Stimulated activated CD4-positive, alpha-beta T cell treated with anti-CD3 and anti-CD28 coated beads, Interleukin-1b, Interleukin-23, amount 100 ng/mL, for 48 hours (primary cell): ENCODE data around the gene RBKS.
"Not testable (repeated sequence)": the region's sequence is repeated elsewhere in the genome, so short reads cannot be mapped to it uniquely, and the experiment has no call there.

Experiments used
- DNase-seq: peaks from one replicate; pipeline ENCODE4 v3.0.0-alpha.2; 2020

Gene RBKS

DNA sequence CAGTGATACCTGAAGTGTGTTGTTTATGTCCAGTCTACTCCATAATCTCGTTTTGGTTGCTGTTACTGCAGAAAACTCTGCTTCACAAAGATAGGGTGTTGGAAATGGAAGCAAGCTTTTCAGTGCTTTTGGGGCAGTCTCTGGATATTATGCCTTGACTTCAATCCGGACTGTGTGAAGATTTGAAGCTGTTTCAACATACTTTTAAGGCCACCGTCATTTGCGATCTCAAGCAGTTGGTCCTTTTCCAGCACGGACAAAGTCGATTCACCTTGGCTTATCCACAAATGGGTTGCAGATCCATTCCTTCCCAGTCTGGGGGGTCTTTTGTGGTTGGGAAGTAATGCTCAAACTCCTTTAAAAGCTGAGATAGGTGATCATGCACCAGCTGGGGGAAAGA lies 20.4 kb downstream of the RBKS start:
- DNase-seq, result no peak

DNA sequence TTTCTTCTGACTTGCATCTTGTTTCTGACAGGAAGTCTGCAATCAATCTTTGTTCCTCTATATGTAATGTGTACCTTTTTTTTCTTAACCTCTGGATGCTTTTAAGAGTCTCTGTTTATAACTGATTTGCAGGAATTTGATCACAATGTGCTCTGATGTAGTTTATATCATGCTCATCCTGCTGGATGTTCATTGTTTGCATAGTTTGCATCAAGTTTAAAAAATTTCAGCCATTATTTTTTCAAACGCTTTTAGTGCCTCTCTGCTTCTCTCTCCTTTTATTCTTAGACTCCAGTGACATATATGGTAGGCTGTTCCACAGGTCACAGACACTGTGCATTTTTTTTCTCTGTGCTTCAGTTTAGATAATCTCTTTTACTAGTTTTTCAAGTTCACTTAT lies 23.9 kb downstream of the RBKS start:
- no peak for DNase-seq

DNA sequence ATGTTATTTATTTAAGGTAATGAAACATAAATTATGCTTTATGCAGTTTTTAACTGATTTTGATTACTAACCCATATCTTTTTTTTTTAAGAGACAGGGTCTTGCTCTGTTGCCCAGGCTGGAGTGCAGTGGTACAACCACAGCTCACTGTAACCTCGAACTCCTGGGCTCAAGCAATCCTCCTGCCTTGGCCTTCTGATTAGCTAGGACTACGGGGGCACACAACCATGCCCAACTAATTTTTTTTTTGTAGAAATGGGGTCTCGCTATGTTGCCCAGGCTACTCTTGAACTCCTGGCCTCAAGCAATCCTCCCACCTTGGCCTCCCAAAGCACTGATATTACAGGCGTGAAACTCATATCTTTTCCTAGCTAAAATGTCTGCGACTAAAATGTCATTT lies 26.2 kb downstream of the RBKS start:
- DNase-seq, result not testable (repeated sequence)

GRCh38 chr2:27863146-27863545 lies 27.0 kb downstream of the RBKS start:
- no peak for DNase-seq

- no peak for DNase-seq
These were observed 30.1 kb downstream of the RBKS start for GRCh38 chr2:27860111-27860510.

DNA sequence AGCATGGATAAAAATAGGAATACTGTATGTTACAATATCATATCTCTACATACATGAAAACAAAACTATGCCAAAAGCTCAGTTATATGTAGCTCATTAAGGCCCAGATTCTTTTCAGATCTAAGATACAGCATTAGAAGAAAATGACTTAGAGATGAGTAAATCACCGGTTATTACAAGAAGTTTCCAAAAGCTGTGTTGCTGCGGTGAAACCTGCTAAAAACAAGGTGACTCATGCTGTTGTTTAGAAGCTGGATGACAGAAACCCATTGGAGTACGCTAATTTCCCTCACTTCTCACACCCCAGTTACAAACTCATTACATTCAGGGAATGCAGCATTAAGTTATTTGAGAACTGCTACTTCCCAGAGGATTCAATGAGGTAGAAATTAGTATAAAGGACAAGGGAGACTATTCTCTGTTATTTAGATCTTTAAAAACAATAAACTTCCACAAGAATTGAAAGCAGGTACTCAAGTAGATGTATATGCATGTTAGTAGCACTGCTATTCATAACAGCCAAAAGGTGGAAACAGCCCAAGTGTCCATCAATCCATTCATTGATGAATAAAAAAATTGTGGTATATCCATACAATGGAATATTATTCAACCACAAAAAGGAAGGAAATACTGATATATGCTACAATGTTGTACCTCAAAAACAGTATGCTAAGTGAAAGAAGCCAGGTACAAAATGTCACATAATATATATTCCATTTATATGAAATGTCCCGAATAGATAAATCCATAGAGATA lies 32.6 kb downstream of the RBKS start:
- peak; percentile 34 for DNase-seq

DNA sequence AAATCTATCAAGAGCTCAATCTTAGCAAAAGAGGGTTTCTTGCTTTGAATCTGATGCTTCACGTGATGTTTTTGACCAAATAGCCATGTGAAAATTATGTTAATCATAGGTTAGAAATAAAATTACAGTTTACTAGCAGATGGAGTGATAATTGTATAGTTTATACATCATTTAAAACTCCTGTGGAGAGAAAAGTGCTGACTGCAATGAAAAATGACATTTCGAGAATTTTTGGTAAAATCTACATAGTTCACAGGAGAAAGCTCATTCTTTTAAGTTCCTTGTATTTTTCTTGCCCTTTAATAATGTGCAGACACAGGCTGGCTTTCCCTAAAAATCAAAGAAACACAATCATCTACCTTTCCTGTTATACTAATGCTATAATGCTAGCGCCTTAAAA lies 33.2 kb downstream of the RBKS start:
- no peak for DNase-seq

DNA sequence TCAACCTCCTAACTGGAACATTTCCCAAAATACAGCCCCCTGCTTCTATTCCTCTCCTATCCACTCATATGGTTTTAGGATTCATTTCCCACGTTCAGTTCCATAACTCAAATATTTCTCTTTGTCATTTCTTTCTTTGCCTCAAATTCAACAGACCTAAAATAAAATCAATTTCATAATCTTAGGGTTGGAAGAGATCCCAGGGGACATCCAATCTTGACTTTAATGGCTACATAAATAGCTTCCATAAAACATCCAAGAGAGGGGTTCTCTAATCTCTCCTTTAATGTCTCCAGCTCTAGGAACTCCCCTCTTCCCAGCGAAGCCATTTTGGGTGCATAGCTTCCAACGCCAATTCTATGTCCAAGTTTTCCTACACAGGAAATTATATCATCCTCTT lies 33.8 kb downstream of the RBKS start:
- DNase-seq, result no peak

DNA sequence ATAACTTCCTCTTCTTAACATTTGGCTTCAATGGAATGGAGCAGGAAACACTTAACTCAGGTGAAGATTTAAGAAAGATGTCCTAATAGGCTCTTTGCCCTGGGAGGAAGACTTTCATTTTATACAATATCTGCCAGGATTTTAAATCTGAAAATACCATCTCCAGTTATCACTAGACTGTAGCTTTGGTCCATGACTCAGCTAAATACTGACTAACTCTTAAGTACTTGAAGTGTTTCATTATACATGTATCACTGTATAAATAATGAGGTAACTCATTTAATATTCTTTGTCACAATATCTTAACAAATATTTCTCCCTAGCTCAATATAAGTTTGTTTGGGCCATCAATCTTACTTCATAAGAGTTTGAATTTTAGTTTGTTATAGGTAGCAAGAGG lies 34.7 kb downstream of the RBKS start:
- DNase-seq, result no peak

DNA sequence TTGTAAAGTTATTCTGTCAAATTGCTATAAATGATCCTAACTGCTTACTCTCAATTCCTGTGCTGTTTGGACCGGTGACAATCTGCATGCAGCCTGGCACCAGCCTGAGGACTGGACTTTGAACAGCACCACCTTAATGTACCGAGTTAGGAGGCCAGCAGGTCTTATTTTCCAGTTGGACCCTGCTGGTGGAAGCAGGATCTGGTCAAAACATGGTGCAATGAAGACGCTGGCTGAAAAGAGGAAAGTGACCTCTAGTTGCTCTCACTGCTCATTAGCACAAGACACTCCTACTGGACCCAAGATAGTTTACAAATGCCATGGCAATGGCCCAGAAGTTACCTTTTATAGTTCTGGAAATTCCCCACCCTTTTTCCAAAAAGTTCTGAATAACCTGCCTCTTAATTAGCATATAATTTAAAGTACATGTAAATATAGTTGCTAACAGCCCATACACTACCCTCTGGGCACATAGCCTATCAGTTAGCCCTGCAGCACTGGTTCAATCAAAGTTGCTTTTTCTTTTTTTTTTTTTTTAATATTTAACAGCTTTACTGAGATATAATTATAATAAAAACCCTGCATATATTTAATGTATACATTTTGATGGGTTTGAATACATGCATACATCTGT lies 35.8 kb downstream of the RBKS start:
- no peak for DNase-seq

- no peak for DNase-seq
These were observed 37.5 kb downstream of the RBKS start for GRCh38 chr2:27852691-27853090.

- DNase-seq, result no peak
These were observed 40.5 kb downstream of the RBKS start for GRCh38 chr2:27849558-27850205.

DNA sequence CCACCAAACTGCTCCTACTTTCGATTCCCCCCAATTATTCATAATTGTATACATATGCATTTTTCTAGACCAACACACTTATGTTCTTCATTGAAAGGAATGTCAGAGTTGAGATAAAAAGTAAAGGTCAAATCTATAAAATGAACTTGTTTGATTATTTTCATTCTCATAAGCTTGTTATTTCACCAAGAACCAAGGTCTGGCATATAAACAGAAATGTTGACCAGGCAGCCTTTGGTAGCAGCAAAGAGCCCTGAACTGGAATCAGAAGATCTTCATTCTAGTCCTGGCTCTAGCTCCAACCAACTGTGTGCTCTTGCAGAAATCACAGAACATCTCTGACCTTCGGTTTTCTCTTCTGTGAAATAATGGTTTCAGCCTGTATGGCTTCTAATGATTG lies 42.9 kb downstream of the RBKS start:
- DNase-seq, result no peak

- no peak for DNase-seq
These were observed 45.3 kb downstream of the RBKS start for GRCh38 chr2:27844821-27845255.

DNA sequence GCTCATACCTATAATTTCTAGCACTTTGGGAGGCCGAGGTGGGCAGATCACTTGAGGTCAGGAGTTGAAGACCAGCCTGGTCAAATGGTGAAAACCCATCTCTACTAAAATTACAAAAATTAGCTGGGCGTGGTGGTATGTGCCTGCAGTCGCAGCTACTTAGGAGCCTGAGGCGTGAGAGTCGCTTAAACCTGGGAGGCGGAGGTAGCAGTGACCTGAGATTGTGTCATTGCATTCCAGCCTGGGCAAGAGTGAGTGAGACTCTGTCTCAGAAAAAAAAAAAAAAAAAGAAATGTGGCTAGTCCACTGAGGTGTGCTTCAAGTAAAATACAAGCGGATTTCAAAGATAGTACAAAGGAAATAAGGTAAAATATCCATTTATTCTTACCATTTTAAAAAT lies 46.2 kb downstream of the RBKS start:
- DNase-seq, result no peak

GRCh38 chr2:27842894-27843293 lies 47.3 kb downstream of the RBKS start:
- no peak for DNase-seq

- no peak for DNase-seq
These were observed 51.1 kb downstream of the RBKS start for GRCh38 chr2:27839022-27839618.

GRCh38 chr2:27838502-27838901 lies 51.7 kb downstream of the RBKS start:
- no peak for DNase-seq

DNA sequence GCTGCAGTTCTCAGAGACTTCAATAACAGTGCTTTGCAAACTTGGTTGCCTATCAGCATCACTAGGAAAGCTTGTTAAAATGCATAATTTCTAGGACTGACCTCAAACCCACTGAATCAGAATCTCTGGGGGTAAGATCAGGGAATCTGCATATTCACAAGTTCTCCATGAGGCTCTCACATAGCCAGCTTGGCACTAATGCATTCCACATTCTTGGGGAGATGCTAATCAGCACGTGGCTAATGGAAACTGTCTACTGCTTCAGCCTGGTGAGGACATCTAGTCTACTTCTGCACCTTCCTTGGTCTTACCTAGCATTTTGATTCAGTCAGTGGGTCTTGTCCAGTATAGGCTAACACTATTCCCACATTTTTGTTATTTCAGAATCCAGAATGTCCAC lies 56.3 kb downstream of the RBKS start:
- DNase-seq, result no peak

DNA sequence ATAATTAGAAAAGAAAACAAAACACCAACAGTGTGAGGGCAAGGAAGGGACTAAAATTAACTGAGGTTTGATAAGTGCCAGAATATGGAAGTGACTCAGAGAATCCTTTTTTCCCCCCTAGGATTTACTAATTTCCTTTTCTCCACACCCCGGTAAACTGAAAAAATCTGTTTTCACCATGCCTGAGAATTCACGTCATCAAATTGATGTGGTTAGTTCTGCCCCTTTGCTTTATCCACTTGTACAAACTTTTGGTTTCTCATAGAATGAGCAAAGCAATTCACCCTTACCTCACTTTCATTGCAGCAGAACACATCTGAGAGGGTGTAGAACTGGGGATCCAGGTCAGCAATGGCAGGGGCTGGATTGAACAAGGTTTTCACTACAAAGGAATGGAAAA lies 57.8 kb downstream of the RBKS start:
- DNase-seq, result no peak

GRCh38 chr2:27831279-27832050 lies 58.7 kb downstream of the RBKS start:
- no peak for DNase-seq

GRCh38 chr2:27830656-27831055 lies 59.5 kb downstream of the RBKS start:
- DNase-seq, result no peak

- DNase-seq, result no peak
These were observed 60.4 kb downstream of the RBKS start for GRCh38 chr2:27829791-27830190.
